ENCODE measurements around the gene PHC2. TPM values are rescaled to one million over a fixed set of nuclear protein-coding genes. Genes with fewer than 3 reads are reported as not detected.
A peak's percentile ranks its signal among the peaks of the same experiment; 100 is the strongest.

The PHC2 gene
- total and polyA plus RNA-seq, 9 of the 15 experiments (the other 6 are each of a cell fraction or from before 2014, with no cell fraction given) = 3.1 to 67.6 (median 34.6) TPM

DNA sequence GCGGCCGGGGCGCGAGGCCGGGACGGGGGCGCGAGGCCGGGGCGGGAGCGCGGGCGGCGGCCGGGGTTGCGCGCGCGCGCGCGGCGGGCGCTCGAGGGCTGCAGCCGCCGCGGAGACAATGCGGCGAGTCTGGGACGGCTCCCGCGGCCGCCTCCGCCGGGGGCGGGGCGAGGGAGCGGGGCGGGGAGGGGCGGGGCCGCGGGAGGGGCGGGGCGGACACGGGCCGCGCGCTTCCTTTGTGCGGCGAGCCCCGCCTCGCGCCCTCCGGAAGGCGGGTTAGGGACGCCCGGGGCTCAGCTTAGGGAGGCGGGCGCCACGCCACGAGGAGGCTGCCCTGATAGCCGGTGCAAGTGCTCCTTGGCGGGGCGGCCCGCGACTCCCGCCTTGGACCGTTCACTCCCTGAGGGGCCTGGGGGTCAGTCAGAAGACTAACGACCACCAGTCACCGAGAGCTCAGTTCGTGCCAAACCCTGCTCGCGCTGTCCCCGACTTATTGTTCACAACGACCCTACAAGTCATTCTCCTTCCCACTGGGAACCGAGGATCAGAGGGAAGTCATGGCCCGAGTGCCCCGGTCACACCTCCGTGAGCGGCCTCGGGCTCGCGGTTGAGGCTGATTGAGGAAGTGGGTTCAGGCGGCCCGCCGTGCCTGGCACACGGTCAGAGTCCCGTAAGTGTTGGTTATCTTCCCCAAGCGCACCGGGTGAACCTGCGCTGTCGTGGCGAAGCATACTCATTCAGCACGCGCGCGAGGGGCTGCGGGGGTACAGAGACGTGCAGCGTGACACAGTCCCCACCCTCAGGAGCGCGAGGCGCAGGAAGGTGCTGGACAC is 80.9 kb downstream of the PHC2 start (continued):
- TF ChIP-seq, protein P1, sequence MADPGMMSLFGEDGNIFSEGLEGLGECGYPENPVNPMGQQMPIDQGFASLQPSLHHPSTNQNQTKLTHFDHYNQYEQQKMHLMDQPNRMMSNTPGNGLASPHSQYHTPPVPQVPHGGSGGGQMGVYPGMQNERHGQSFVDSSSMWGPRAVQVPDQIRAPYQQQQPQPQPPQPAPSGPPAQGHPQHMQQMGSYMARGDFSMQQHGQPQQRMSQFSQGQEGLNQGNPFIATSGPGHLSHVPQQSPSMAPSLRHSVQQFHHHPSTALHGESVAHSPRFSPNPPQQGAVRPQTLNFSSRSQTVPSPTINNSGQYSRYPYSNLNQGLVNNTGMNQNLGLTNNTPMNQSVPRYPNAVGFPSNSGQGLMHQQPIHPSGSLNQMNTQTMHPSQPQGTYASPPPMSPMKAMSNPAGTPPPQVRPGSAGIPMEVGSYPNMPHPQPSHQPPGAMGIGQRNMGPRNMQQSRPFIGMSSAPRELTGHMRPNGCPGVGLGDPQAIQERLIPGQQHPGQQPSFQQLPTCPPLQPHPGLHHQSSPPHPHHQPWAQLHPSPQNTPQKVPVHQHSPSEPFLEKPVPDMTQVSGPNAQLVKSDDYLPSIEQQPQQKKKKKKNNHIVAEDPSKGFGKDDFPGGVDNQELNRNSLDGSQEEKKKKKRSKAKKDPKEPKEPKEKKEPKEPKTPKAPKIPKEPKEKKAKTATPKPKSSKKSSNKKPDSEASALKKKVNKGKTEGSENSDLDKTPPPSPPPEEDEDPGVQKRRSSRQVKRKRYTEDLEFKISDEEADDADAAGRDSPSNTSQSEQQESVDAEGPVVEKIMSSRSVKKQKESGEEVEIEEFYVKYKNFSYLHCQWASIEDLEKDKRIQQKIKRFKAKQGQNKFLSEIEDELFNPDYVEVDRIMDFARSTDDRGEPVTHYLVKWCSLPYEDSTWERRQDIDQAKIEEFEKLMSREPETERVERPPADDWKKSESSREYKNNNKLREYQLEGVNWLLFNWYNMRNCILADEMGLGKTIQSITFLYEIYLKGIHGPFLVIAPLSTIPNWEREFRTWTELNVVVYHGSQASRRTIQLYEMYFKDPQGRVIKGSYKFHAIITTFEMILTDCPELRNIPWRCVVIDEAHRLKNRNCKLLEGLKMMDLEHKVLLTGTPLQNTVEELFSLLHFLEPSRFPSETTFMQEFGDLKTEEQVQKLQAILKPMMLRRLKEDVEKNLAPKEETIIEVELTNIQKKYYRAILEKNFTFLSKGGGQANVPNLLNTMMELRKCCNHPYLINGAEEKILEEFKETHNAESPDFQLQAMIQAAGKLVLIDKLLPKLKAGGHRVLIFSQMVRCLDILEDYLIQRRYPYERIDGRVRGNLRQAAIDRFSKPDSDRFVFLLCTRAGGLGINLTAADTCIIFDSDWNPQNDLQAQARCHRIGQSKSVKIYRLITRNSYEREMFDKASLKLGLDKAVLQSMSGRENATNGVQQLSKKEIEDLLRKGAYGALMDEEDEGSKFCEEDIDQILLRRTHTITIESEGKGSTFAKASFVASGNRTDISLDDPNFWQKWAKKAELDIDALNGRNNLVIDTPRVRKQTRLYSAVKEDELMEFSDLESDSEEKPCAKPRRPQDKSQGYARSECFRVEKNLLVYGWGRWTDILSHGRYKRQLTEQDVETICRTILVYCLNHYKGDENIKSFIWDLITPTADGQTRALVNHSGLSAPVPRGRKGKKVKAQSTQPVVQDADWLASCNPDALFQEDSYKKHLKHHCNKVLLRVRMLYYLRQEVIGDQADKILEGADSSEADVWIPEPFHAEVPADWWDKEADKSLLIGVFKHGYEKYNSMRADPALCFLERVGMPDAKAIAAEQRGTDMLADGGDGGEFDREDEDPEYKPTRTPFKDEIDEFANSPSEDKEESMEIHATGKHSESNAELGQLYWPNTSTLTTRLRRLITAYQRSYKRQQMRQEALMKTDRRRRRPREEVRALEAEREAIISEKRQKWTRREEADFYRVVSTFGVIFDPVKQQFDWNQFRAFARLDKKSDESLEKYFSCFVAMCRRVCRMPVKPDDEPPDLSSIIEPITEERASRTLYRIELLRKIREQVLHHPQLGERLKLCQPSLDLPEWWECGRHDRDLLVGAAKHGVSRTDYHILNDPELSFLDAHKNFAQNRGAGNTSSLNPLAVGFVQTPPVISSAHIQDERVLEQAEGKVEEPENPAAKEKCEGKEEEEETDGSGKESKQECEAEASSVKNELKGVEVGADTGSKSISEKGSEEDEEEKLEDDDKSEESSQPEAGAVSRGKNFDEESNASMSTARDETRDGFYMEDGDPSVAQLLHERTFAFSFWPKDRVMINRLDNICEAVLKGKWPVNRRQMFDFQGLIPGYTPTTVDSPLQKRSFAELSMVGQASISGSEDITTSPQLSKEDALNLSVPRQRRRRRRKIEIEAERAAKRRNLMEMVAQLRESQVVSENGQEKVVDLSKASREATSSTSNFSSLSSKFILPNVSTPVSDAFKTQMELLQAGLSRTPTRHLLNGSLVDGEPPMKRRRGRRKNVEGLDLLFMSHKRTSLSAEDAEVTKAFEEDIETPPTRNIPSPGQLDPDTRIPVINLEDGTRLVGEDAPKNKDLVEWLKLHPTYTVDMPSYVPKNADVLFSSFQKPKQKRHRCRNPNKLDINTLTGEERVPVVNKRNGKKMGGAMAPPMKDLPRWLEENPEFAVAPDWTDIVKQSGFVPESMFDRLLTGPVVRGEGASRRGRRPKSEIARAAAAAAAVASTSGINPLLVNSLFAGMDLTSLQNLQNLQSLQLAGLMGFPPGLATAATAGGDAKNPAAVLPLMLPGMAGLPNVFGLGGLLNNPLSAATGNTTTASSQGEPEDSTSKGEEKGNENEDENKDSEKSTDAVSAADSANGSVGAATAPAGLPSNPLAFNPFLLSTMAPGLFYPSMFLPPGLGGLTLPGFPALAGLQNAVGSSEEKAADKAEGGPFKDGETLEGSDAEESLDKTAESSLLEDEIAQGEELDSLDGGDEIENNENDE (IDR thresholded peaks at IDR 0.05; ENCODE audit: low read depth, low read length) = no peak
- TF ChIP-seq KDM5B (IDR thresholded peaks at IDR 0.05; ENCODE audit: insufficient replicate concordance, low read depth, low read length) (peak; percentile 93), CBFB (CRISPR knock-in tag; IDR thresholded peaks at IDR 0.05) (peak; percentile 83), NFXL1 (CRISPR knock-in tag; IDR thresholded peaks at IDR 0.05) (no peak), ZNF217 (CRISPR knock-in tag; IDR thresholded peaks at IDR 0.05) (no peak), CAMTA2 (CRISPR knock-in tag; conservative IDR thresholded peaks at IDR 0.05) (0 out of 2 replicates have a peak, but pooled peaks have one; percentile 21), NEUROD1 (IDR thresholded peaks at IDR 0.05; ENCODE audit: borderline replicate concordance, low read depth, low read length, partially characterized antibody) (peak; percentile 40), CXXC5 (CRISPR knock-in tag; IDR thresholded peaks at IDR 0.05) (peak; percentile 87), POLR2B (IDR thresholded peaks at IDR 0.05; ENCODE audit: low read depth, partially characterized antibody) (peak; percentile 92), NR4A1 (CRISPR knock-in tag; IDR thresholded peaks at IDR 0.05) (no peak), NR4A1 (tag; IDR thresholded peaks at IDR 0.05) (0 out of 2 replicates have a peak, but pooled peaks have one; percentile 49), HDAC3 (IDR thresholded peaks at IDR 0.05; ENCODE audit: borderline replicate concordance, partially characterized antibody) (no peak), KDM4B (IDR thresholded peaks at IDR 0.05; ENCODE audit: borderline replicate concordance in 2 of 2, low read depth in 1 of 2) (0 out of 4 replicates have a peak, but pooled peaks of 1 of the 2 experiments have one; percentile 38), KDM2B (CRISPR knock-in tag; IDR thresholded peaks at IDR 0.05) (no peak)
- TF ChIP-seq, protein P2, sequence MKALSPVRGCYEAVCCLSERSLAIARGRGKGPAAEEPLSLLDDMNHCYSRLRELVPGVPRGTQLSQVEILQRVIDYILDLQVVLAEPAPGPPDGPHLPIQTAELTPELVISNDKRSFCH (CRISPR knock-in tag; IDR thresholded peaks at IDR 0.05) = no peak
- TF ChIP-seq, protein P2 (tag; IDR thresholded peaks at IDR 0.05) = peak; percentile 90

All from K562 (cell line).